Ishikawa (cell line): ENCODE data around the gene DEXI.

Experiments
- CEBPB ChIP-seq: IDR thresholded peaks from 2 replicates; pipeline ENCODE4 v1.6.1; 2012
- CREB1 ChIP-seq: IDR thresholded peaks from 2 replicates; pipeline ENCODE4 v1.6.1; 2012; ENCODE audit warnings: low read depth
- EGR1 ChIP-seq: IDR thresholded peaks from 2 replicates; pipeline ENCODE4 v1.6.1; 2012
- EP300 ChIP-seq: IDR thresholded peaks from 2 replicates; pipeline ENCODE4 v1.6.1; 2012; ENCODE audit warnings: borderline replicate concordance
- FOXM1 ChIP-seq: IDR thresholded peaks from 2 replicates; pipeline ENCODE4 v1.6.1; 2012; ENCODE audit warnings: low read depth, borderline replicate concordance
- MAX ChIP-seq: IDR thresholded peaks from 2 replicates; pipeline ENCODE4 v1.6.1; 2012
- NFIC ChIP-seq: IDR thresholded peaks from 2 replicates; pipeline ENCODE4 v1.6.1; 2012
- RAD21 ChIP-seq: IDR thresholded peaks from 2 replicates; pipeline ENCODE4 v1.6.1; 2012; ENCODE audit warnings: low read depth
- REST ChIP-seq: IDR thresholded peaks from 2 replicates; pipeline ENCODE4 v1.6.1; 2012; ENCODE audit warnings: low read depth, mild to moderate bottlenecking
- TAF1 ChIP-seq: IDR thresholded peaks from 2 replicates; pipeline ENCODE4 v1.6.1; 2012; ENCODE audit warnings: low read depth, mild to moderate bottlenecking
- TCF12 ChIP-seq: IDR thresholded peaks from 2 replicates; pipeline ENCODE4 v1.6.1; 2012; ENCODE audit warnings: low read depth
- TEAD4 ChIP-seq: IDR thresholded peaks from 2 replicates; pipeline ENCODE4 v1.6.1; 2012
- USF1 ChIP-seq: IDR thresholded peaks from 2 replicates; pipeline ENCODE4 v1.6.1; 2012
- YY1 ChIP-seq: IDR thresholded peaks from 2 replicates; pipeline ENCODE4 v1.6.1; 2012; ENCODE audit warnings: low read depth
- ZBTB7A ChIP-seq: IDR thresholded peaks from 2 replicates; pipeline ENCODE4 v1.6.1; 2012; ENCODE audit warnings: low read depth

DEXI gene

GRCh38 chr16:10934325-10935107 is 7.8 kb downstream of the DEXI start:
- TF ChIP-seq FOXM1 (no peak), TAF1 (no peak), NFIC (no peak), REST (no peak), CREB1 (no peak), EGR1 (no peak), RAD21 (no peak), TEAD4 (no peak), MAX (no peak), YY1 (no peak), EP300 (no peak), ZBTB7A (no peak), CEBPB (no peak), TCF12 (no peak)

- TF ChIP-seq TEAD4 (no peak), USF1 (no peak), TAF1 (no peak), CEBPB (no peak), RAD21 (no peak), REST (no peak), MAX (no peak), ZBTB7A (no peak), EGR1 (no peak), EP300 (no peak), YY1 (no peak), TCF12 (no peak), NFIC (no peak), CREB1 (no peak), FOXM1 (no peak)
Observed at GRCh38 chr16:10933865-10934264, 8.4 kb downstream of the DEXI start.

- TF ChIP-seq CEBPB (no peak), EP300 (no peak; the same call in 1 of the 2 replicates), REST (no peak), ZBTB7A (no peak), TAF1 (no peak), MAX (no peak), EGR1 (no peak), TCF12 (no peak), USF1 (no peak), FOXM1 (no peak), NFIC (no peak)
Observed at GRCh38 chr16:10932959-10933710, 9.1 kb downstream of the DEXI start.
